T1000 (cell line): ENCODE measurements around the gene MYH10.
"Not testable (repeated sequence)": the region's sequence is repeated elsewhere in the genome, so short reads cannot be mapped to it uniquely, and the experiment has no call there.

ENCODE experiments used
- DNase-seq: peaks from one replicate; lab custom pipeline; 2025; ENCODE audit warnings: mixed read lengths; lab: John Stamatoyannopoulos, UW

The MYH10 gene

DNA sequence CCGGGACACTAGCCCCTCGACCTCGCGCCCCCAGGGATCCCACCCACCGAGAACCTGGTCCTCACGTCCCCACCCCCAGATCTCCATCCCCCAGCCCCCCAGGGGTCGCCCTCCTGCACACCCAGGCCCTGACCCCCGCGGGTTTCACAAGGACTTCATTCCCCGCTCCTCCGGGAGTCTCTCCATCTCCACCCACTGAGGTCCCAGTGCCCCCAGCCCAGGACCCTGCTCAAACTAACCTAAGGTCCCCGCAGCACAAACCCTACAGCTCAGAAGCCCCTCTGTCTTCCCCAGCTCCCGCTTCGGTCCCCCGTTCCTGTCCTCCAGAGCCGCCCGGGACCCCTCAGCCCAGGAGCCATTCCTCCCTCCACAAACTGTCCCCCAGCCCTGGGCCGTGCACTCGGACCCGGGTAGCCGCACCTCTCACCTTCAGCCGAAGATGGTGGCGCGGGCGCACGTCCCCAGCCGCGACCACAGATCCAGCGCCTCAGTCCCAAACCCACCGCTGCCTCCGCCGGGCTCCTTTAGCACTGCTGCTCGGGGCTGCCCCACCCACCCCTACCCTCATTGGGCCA lies at the start of gene MYH10:
TSS of gene MYH10 (minus strand) at position 499 of the 575 bp plus-strand sequence. CDS start 7,479 bp downstream, outside the sequence.
- DNase-seq, result no peak

GRCh38 chr17:8679126-8679525 lies 48.6 kb upstream of the MYH10 start:
- DNase-seq, result no peak

DNA sequence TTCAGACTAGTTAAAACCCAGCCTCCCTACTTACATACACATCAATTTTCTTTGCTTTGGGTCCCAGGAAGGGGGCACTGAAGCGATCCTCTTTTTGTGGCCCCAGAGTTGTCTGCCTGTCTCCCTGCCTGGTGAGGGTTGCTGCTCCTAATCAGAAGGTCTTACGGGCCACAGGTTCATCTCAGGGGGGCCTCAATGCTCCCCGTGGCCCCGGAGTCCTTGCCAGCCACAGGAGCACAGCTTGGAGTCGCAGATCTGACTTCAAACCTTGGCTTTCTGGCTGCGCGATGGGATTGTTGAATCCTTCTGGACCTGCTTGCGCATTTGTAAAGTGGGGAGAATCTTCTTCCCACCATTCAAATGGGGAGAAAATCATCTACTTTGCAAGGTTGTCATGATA lies 44.8 kb upstream of the MYH10 start:
- no peak for DNase-seq

DNA sequence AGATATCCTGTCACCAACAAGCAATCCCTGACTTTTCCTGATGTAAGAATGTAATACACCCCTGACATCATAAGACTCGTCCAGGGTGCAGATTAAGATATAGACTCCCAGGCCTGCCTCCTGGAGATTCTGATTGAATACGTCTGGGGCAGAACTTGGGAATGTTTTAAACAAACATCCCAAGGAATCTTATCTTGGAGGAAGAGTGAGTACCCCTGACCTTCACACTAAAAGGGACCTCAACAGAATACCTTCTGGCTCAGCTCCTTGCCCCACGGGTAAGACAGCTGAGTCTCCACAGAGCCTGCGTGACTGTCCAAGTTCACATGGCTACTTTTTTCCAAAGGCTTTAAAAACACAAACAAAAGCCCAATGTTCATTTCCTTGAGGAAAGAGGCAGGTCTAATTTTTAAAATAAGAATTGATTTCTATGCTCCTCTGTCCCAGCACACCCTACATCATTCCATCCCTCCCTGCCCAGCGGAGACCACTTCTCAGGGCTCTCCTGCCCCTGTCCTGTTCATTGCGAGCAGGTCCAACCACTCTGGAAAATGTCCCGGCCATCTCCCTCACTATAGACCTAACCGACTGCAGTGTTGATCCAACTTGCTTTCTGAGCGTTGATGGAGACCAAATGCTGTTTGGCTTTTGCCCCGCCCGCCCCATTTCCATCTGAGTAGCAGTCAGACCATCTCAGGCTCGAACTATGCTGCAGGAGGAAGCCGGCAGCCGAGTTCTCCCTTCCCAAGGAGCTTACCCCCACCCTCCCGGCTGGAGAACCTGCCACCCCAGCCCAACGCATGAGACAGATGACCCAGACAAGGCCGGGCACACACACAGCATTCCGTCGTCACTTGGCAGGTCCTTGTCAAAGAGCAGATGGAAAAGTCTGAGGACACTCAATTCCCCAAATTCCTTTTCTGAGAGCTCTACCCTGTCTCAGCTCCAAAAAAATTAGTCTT lies 44.1 kb upstream of the MYH10 start:
- DNase-seq, result no peak

- no peak for DNase-seq
Measured at GRCh38 chr17:8673612-8674011, 43.1 kb upstream of the MYH10 start.

DNA sequence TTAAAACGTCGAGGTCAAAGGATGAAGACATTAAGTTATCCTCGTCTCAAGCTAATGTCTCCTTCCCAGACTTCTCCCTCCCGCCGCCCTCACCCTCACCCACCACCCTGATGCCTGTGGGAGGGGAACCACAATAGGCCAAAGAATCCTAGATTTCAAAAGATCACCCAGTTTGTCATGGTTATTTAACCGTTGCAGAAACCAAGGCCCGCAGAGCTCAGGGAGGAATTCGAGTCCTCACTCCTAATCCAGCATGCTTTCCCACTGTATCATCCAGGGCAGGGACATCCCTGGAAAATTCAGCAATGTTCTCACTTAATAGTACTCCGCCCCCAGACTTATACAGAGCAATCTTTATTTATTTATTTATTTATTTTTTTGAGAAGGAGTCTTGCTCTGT lies 41.8 kb upstream of the MYH10 start:
- no peak for DNase-seq

- no peak for DNase-seq
Measured at GRCh38 chr17:8670421-8670820, 39.9 kb upstream of the MYH10 start.

DNA sequence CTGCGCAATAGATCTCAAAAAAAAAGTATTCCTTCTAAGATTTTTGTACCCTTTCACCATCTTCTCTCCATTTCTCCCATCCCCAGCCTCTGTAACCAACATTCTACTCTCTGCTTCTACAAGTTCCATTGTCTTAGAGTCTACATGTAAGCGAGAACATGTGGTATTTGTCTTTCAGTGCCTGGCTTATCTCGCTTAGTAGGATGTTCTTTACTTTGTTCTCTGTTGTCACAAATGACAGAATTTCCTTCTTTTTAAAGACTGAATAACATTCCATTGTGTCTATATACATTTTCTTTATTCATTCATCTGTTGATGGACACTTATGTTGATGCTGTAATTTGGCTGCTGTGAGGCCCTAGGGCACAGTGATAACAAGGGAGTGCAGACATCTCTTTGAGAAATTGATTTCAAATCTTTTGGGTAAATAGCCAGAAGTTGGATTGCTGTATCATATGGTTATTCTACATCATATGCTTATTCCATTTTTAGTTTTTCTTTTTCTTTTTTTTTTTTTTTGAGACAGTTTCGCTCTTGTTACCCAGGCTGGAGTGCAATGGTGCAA lies 37.7 kb upstream of the MYH10 start:
- no peak for DNase-seq

GRCh38 chr17:8667421-8667820 lies 36.9 kb upstream of the MYH10 start:
- DNase-seq, result no peak

DNA sequence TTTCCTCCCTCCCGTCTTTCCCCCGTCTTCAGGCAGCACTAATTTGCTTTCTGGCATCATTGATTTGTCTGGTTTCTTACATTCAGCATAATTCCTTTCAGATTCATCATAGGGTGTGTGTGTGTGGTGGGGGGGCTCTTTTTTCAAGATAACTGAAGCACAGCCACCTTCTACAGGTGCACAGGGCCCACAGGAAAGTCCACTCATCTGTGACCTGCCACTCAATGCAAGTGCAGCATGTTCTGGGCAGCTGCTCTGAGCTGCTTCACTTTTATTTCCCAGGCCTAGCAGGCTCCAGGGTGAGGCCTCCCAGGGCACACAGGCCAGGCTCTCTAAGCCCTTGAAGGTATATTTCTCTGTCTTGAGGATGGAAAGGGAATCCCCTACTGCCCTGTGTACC lies 35.2 kb upstream of the MYH10 start:
- DNase-seq, result no peak

DNA sequence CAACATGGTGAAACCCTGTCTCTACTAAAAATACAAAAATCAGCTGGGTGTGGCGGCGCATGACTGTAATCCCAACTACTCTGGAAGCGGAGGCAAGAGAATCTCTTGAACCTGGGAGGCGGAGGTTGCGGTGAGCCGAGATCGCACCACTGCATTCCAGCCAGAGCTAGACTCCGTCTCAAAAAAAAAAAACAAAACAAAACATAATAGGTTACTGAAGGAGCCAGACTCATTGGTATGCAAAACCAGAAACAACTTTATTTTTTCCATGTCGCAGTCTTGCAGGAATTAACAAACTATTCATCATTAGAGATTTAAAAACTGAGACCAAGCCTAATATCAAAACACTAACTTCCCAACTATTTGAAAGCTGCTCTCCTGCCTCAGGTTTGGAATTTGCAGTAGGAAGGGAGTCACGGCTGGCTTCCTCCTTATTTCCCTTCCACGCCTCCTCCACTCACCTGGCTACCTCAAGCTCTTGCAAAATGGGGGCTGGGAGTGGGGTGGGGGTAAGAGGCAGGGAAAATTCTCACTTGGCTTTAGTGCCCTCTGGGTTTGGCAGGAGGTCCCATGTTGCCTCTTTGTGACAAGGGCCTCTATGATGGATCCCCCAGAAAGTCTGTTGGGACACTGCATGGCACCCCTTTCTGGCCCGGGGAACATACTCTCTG lies 34.1 kb upstream of the MYH10 start:
- DNase-seq, result no peak

- no peak for DNase-seq
Measured at GRCh38 chr17:8662973-8663372, 32.4 kb upstream of the MYH10 start.

- no peak for DNase-seq
Measured at GRCh38 chr17:8662076-8662831, 31.7 kb upstream of the MYH10 start.

- DNase-seq, result not testable (repeated sequence)
Measured at GRCh38 chr17:8660709-8661108, 30.2 kb upstream of the MYH10 start.

DNA sequence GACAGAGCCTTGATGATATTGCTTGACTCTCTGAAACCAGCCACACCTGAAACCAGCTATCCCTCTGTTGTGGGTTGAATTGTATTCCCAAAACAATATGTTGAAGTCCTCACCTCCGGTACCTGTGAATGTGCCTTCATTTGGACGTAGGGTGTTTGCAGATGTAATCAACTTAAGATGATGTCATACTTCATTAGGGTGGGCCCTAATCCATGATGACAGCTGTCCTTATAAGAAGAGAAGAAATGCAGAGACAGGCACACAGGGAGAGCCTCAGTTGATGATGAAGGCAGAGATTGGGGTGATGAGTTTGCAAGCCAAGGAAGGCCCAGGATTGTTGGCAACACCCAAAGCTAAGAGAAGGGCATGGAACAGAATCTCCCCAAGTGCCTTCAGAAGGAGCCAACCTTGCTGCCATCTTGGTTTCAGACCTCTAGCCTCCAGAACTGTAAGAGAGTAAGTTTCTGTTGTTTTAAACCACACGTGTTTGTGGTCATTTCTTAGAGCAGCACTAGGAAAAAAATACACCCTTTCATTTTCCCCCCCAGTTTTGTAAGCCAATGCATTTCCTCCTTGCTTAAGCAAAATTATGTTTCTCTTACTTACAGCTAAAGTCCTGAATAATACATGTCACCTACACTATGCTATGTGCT lies 29.4 kb upstream of the MYH10 start:
- DNase-seq, result no peak

DNA sequence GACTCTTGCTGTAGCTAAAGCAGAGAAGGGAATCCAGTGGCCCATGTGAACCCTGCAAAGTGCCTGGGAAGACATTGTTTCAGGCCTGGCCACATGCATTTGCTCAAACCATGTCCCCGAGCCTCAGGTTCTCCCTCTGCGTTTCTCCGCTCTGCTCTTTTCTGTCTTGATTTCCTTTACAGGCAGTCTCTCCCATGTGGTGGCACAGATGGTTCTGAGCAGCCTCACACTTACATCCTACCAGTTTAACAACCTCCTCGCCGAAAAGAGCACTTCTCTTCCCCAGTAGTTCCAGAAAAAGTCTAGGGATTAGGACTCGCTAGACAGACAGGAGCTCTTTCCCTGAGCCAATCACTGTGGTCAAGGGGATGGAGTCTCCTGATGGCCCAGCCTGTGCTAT lies 28.3 kb upstream of the MYH10 start:
- no peak for DNase-seq

DNA sequence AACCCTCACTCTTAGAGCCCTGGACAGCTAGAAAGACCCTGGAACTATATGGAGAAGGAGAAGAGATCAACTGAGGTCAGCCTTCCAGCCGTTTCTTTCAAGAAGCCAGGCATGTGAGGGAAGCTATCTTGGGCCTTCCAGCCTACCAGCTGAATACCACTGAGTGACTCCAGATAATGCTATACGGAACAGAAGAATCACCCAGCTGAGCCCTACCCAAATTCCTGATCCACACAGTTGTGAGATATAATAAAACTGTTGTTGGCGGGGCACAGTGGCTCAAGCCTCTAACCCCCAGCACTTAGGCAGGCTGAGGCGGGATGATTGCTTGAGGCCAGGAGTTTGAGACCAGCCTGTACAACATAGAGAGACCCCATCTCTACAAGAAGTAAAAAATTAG lies 26.2 kb upstream of the MYH10 start:
- no peak for DNase-seq

- DNase-seq, result no peak
Measured at GRCh38 chr17:8654822-8655221, 24.3 kb upstream of the MYH10 start.

- no peak for DNase-seq
Measured at GRCh38 chr17:8651013-8651412, 20.5 kb upstream of the MYH10 start.

DNA sequence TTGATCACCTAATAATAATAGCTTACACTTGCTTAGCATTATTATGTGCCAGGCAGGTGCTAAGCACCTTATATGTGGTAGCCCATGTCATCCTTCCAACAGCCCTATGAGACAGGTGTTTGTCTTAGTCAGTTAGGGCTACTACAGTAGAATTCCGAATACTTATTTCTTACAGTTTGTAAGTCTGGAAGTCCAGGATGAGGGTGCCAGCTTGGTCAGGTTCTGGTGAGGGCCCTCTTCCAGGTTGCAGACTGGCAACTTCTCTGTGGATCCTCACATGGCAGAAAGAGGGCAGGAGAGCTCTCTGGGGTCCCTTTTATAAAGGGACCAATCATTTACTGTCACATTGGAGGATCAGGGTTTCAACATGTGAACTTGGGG lies 19.6 kb upstream of the MYH10 start:
- DNase-seq, result no peak
